ENCODE measurements around the gene SEC23A.
"Not testable (repeated sequence)": the region's sequence is repeated elsewhere in the genome, so short reads cannot be mapped to it uniquely, and the experiment has no call there.

Gene SEC23A

DNA sequence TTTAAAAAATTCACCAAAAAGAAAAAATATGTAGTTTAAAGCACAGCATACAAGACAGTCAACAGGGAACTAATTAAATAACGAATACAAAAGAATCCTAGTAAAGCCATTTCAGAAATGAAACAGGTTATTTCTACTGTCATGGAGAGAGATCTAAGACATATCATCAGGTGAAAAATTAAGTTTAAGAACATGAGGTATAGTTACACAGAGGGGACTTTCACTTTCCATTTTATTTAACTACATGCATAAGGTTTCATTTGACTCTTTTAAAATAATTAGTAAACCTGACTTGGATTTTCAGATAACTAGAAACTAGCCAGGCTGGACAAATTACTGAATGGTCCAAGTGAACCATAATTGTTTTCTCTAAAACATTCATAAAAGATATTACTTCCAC lies 11.3 kb downstream of the SEC23A start:
- DNase-seq (ENCODE audit: low read depth in 2 of 2), result no peak

DNA sequence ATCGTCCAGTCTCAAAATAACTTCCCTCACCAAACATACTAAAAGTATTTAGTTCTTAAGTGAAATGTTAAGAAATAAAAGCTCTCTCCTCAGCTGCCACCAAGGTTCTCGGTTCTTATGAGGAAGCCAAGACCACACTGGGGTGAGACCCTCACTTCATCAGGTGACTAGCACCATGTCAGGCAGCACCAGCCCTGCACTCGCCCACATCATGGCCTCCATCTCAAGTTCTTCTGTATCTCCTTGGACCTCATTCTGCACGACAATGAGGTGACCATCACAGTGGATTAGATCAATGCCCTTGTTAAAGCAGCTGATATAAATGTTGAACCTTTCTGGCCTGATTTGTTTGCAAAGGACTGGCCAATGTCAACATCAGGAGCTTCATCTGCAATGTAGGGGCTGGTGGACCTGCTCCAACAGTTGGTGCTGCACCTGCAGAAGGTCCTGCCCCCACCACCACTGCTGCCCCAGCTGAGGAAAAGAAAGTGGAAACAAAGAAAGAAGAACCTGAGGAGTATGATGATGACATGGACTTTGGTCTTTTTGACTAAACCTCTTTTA lies 12.4 kb downstream of the SEC23A start:
- DNase-seq (ENCODE audit: low read depth in 2 of 2), result no peak

GRCh38 chr14:39087493-39087892 lies 15.5 kb downstream of the SEC23A start:
- DNase-seq (ENCODE audit: low read depth in 2 of 2), result no peak

DNA sequence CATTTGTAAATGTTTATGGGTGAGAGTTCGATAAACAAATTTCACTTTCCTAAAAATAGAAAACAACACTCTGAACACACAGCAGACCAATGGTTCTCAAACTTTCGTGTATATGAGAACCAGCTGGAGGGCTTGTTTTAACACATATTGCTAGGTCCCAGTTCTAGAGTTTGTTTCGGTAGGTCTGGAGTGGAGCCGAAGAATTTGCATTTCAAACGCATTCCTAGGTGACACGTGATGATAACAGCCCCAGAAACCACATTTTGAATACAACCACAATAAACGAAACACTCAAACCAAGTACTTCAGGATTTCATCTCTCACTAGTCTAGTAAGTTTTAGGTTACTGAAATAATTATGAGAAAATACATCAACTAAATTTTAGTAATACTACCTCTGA lies 17.1 kb downstream of the SEC23A start:
- DNase-seq (ENCODE audit: low read depth in 2 of 2), result no peak

GRCh38 chr14:39083127-39083526 lies 19.9 kb downstream of the SEC23A start:
- DNase-seq (ENCODE audit: low read depth in 2 of 2), result no peak

DNA sequence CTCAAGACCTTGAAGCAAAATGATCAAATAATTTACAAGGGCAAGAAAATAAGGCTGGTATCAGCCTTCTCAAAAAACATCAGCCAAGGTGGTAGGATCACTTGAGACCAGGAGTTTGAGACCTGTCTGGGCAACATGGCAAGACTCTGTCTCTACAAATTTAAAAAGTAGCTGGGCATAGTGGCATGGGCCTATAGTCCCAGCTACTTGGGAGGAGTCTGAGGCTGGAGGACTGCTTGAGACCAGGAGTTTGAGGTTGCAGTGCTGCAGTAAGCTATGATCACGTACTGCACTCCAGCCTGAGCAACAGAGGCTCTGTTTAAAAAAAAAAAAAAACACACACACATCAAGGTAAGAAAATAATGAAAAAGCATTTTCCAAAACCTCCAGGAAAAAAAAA lies 22.1 kb downstream of the SEC23A start:
- no peak for DNase-seq (ENCODE audit: low read depth in 2 of 2)

DNA sequence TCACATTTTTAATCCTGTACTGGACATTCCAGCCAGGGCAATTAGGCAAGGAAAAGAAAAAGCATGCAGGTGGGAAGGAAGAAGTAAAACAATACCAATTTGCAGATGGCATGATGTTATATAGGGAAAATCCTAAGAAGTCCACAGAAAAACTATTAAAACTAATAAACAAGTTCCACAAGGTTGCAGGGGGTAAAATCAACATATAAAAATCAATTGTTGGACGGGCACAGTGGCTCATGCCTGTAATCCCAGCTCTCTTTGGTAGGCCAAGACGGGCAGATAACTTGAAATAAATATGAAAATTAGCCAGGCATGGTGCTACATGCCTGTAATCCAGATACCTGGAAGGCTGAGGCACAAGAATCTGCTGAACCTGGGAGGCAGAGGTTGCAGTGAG lies 31.9 kb downstream of the SEC23A start:
- no peak for DNase-seq (ENCODE audit: low read depth in 2 of 2)

GRCh38 chr14:39069923-39070322 lies 33.1 kb downstream of the SEC23A start:
- DNase-seq (ENCODE audit: low read depth in 2 of 2), result no peak

GRCh38 chr14:39069169-39069805 lies 33.7 kb downstream of the SEC23A start:
- DNase-seq (ENCODE audit: low read depth in 2 of 2), result not testable (repeated sequence)

- no peak for DNase-seq (ENCODE audit: low read depth in 2 of 2)
These were observed 42.1 kb downstream of the SEC23A start for GRCh38 chr14:39060818-39061437.

DNA sequence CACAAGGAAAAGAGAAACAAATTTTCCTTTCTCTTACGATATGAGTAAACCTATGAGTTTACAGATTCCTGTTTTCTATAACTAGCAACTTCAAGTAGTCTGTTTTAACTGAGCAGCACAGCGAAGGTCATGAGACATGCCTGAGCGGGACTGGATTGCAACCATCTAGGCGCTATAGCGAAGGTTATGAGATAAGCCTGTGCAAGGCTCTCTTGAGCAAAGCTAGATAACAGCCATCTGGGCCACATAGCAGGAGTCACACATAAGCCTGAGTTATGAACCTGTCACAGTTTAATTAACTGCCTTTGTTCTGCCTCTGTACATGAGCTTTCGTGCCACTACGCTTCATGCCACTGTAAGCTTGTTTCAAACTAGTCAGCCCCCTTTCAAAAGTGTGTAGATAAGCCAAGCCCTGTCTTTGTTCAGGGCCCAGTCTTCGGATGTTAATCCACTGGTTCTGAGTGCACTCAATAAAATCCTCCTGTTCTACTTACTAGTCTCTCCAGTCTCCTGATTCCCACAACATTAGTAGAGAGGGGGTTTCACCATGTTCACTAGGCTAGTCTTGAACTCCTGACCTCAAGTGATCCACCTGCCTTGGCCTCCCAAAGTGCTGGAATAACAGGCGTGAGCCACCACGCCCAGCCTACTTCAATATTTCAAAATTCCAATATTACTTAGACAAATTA lies 47.1 kb downstream of the SEC23A start:
- DNase-seq (ENCODE audit: low read depth in 2 of 2), result no peak

GRCh38 chr14:39052869-39053454 lies 50.1 kb downstream of the SEC23A start:
- not testable (repeated sequence) for DNase-seq (ENCODE audit: low read depth in 2 of 2)

DNA sequence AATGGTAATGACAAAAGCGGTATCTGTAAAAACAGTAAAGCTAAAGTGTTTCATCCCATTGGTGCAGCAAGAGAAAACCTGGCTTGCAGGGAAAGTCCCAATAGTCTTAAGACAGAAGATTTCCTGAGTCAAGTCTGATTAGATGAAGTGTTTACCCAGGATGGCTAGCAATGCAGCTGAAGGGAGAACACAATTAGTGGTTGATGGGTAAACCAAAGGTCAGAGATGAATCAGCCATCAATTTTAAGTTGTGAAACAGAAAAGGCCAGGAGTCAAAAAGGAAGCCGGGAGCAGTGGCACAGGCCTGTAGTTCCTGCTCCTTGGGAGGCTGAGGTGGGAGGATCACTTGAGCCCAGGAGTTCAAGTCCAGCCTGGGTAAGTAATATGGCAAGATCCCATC lies 52.6 kb downstream of the SEC23A start:
- DNase-seq (ENCODE audit: low read depth in 2 of 2), result no peak

DNA sequence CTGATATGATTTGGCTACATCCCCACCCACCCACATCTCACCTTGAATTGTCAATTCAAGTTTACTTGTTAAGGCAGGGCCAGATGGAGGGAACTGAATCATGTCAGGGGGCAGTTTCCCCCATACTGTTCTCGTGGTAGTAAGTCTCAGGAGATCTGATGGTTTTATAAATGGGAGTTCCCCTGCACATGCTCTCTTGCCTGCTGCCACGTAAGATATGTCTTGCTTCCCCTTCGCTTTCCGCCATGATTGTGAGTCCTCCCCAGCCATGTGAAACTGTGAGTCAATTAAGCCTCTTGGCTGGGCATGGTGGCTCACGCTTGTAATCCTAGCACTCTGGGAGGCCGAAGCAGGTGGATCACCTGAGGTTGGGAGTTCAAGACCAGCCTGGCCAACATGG lies 57.1 kb downstream of the SEC23A start:
- not testable (repeated sequence) for DNase-seq (ENCODE audit: low read depth in 2 of 2)

- DNase-seq (ENCODE audit: low read depth in 2 of 2), result no peak
These were observed 59.6 kb downstream of the SEC23A start for GRCh38 chr14:39043352-39043943.

GRCh38 chr14:39040529-39040928 lies 62.5 kb downstream of the SEC23A start:
- no peak for DNase-seq (ENCODE audit: low read depth in 2 of 2)

DNA sequence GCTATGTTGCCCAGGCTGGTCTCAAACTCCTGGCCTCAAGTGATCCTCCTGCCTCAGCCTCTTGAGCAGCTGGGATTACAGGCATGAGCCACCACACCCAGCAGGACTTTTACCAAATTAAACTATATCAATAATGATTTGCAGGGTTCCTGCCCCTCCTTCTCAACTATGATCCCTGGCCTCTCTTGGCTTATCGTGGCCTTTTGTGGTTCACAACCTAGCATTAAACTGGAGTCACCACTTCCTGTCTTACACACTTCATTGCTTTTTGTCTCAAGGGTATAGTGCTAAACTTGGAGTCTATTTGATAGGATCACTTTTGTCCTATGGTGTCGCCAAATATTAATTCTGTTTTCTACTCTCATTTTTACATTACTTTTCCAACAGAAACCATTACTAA lies 64.5 kb downstream of the SEC23A start:
- DNase-seq (ENCODE audit: low read depth in 2 of 2), result no peak

GRCh38 chr14:39036760-39037159 lies 66.3 kb downstream of the SEC23A start:
- no peak for DNase-seq (ENCODE audit: low read depth in 2 of 2)

DNA sequence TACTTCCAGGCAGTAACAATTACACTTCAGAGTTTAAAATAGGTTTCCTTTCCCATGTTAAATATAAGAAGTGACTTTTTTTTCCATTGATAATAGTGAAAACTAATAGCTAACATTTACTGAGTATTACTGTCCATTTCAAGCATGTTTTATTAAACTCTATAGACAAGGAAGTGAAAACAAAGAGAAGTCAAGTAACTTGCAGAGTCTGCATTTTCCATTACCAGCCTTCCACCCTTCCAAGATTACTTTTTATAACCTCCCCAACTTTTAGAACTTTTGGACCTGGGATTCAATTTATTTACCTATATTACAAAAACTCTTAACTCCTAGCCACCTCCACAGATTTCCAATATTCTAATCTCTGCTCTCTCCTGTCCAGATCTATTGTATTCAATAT lies 67.7 kb downstream of the SEC23A start:
- no peak for DNase-seq (ENCODE audit: low read depth in 2 of 2)

DNA sequence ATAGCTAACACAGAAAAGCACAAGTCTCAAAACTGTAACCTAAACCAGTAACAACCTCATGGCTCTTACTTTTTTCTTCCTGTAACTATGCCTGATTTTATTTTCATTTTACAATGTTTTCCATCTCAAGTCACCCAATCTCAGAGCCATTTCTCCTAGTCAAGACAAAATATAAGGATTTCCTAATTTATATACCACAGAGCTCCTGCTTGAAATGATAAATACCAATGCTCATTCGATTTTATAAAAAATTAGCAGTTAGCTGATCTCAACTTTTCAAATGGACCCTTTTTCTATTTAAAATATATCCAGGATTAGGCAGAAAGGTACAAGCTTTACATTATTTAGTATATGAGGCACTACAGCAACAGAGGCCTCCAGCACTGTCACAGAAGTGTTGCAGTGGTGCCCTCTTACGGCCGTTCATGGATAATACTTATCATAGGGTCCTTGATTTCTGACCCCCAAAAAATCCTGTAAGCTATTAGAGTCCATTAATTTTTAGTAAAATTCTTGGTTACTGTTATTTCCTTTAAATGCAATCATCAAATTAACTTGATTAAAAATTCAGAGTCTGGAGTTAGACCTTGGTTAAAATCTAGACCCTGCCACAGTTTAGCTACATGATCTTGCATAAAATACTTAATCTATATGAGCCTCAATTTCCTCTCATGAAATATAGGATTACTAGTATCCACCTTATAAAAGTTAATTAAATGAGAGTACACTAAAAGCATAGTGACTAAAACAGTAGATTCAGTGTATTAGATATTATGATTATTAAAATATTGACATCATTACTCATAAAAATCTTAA lies 68.3 kb downstream of the SEC23A start:
- no peak for DNase-seq (ENCODE audit: low read depth in 2 of 2)

GRCh38 chr14:39033371-39033770 lies 69.7 kb downstream of the SEC23A start:
- no peak for DNase-seq (ENCODE audit: low read depth in 2 of 2)

Measured in activated CD8-positive, alpha-beta memory T cell treated with anti-CD3 and anti-CD28 coated beads for 4 hours (primary cell).